ENCODE measurements around the gene PROSER1. TPM values are rescaled to one million over a fixed set of nuclear protein-coding genes. Genes with fewer than 3 reads are reported as not detected.
"Not testable (repeated sequence)": the region's sequence is repeated elsewhere in the genome, so short reads cannot be mapped to it uniquely, and the experiment has no call there.

PROSER1 gene
- total RNA-seq: 10 to 100 TPM; 32.0 to 33.0 TPM
- polyA plus RNA-seq (ENCODE audit: insufficient read depth, low read depth, low replicate concordance): 37.0 TPM
- long read RNA-seq, donor 1, full-length matches to known transcripts: 3 of 23 reads
- long read RNA-seq, donor 1, partial matches to known transcripts: 20 of 23 reads
- long read RNA-seq, donor 1, other reads (novel, unspliced or antisense): 0 of 23 reads
- long read RNA-seq, donor 2, partial matches to known transcripts: 0 of 2 reads
- long read RNA-seq, donor 2, other reads (novel, unspliced or antisense): 0 of 2 reads

DNA sequence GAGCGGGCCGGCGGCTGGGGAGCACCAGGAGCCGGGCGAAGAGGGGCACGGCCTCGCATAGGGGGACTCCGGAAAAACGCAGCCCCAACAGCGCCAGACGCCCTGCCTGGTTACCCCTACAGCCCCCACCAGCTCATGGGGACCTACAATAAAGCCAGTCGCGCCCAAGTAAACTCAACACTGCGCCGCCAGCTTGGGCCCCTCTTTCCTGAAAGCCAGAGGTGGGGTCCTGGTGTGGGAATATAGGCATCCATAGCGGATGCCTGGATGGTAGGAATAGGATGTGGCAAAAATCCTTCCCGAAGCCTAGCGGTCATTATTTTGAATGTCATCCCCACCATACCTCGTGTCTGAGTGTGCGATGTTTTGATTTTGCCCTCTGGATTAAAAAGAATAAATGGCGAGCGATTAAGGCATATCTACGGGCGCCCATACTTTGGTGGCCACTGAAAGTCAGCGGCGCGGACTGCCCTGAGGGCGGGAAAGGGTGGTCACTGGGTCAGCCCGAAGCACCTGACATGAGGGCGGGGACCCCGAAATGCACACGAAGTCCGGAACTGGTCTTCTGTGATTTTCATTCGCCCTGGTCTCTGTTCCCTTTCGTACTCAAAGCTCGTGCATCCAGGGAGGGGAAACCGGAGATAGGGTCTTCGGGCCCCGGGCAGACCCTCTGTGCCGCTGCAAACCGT, at the start of gene PROSER1, which contains the start of gene NHLRC3:
PROSER1 (minus strand) TSS at position 210 of the 689 bp plus-strand sequence. CDS start 847 bp downstream, outside the sequence.
NHLRC3 (plus strand) TSS at position 577 of the 689 bp plus-strand sequence. CDS start 184 bp downstream, outside the sequence.
- H3K4me3 ChIP-seq: peak within 1 kb of the TSS; percentile 68 to 79
- intact Hi-C loops (cut with DNase I; ENCODE audit: low total_unique reads): no loop called here
- no peaks in the 10 kb centered on the region for H3K9me3 ChIP-seq
- H3K27ac ChIP-seq: peak within 1 kb of the TSS; percentile 57 to 87
- peaks cover 22% of the 10 kb centered on the region for H3K4me1 ChIP-seq
- TF ChIP-seq CTCF (IDR thresholded peaks at IDR 0.05) (peak in 2 of 3 experiments; percentile 35 to 40), POLR2A (IDR thresholded peaks at IDR 0.05) (no peak)
- no peaks in the 10 kb centered on the region for H3K36me3 ChIP-seq (ENCODE audit: low read depth, missing control alignments)
- 0 to 1% methylated on average over 19 to 33 of the region's 41 CpGs for WGBS, 2 donors
- peak; percentile 98 for DNase-seq
- H3K27me3 ChIP-seq: no peaks in the 10 kb centered on the region

- H3K4me3 ChIP-seq; H3K36me3 ChIP-seq (ENCODE audit: low read depth, missing control alignments); intact Hi-C loops (cut with DNase I; ENCODE audit: low total_unique reads); H3K4me1 ChIP-seq; H3K27ac ChIP-seq; DNase-seq; H3K27me3 ChIP-seq; H3K9me3 ChIP-seq: not testable (repeated sequence)
- 67 to 88% methylated on average over 1 of the region's 1 CpG for WGBS, 2 donors
These were observed 48.5 kb upstream of the PROSER1 start for GRCh38 chr13:39086251-39086945.

DNA sequence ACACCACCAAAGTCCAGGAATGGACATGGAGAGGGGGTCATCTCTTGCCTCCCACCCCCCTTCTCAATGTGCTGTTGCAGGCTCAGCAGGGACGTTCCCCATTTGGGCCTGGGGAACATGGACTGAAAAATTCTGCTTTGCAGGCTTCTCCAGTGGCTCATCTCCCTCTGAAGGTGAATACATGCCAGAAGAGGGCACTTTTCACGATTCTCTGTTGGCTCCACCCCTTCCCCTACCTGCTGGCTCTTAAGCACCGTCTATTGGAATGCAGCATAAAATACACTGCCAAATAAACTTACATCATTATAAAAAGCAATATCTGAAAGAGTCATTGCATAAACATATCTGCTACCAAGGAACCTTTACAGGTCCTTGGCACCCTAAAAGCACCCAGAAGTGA, 36.1 kb upstream of the PROSER1 start:
- TF ChIP-seq CTCF (IDR thresholded peaks at IDR 0.05) (no peak), POLR2A (IDR thresholded peaks at IDR 0.05) (no peak)
- no peak for DNase-seq
- no peak overlapping the region for H3K4me3 ChIP-seq
- H3K36me3 ChIP-seq (ENCODE audit: low read depth, missing control alignments): no peaks in the 10 kb centered on the region
- no peaks in the 10 kb centered on the region for H3K9me3 ChIP-seq
- H3K4me1 ChIP-seq: no peaks in the 10 kb centered on the region
- H3K27me3 ChIP-seq: no peaks in the 10 kb centered on the region
- WGBS, 2 donors: 46 to 65% methylated on average over 3 of the region's 3 CpGs
- H3K27ac ChIP-seq: no peak overlapping the region
- intact Hi-C loops (cut with DNase I; ENCODE audit: low total_unique reads): no loop called here

- Histone ChIP-seq H3K4me3 (no peak overlapping the region), H3K9me3 (no peaks in the 10 kb centered on the region), H3K36me3 (ENCODE audit: low read depth, missing control alignments) (no peaks in the 10 kb centered on the region), H3K27ac (no peak overlapping the region), H3K27me3 (no peaks in the 10 kb centered on the region), H3K4me1 (no peaks in the 10 kb centered on the region)
- intact Hi-C loops (cut with DNase I; ENCODE audit: low total_unique reads): no loop called here
- 86% methylated on average over 1 to 2 of the region's 2 CpGs for WGBS, 2 donors
- TF ChIP-seq POLR2A (IDR thresholded peaks at IDR 0.05) (no peak), CTCF (IDR thresholded peaks at IDR 0.05) (no peak)
- no peak for DNase-seq
These were observed 35.0 kb upstream of the PROSER1 start for GRCh38 chr13:39072842-39073241.

DNA sequence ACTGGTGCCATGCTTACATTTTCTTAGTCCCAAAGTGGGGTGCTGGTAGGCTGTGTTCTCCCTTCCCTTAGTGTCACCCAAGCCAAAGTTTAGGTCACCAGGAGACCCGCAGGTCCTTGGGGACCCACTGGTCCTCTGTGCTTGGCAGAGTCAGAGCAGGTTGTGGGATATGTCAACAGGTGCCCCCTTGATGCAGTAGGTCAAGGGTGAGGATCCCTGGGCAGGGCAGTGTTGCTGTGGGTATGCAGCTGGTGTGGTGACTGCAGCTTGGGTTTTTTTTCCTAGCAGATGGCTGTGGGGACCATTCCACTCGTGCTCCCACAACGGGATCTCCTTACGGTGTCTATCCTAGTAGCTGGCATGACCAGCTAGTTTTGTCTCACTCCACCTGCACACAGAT, 24.1 kb upstream of the PROSER1 start:
- H3K27me3 ChIP-seq: no peaks in the 10 kb centered on the region
- DNase-seq: no peak
- TF ChIP-seq POLR2A (IDR thresholded peaks at IDR 0.05): no peak
- no peak for TF ChIP-seq CTCF (IDR thresholded peaks at IDR 0.05)
- no peaks in the 10 kb centered on the region for H3K4me1 ChIP-seq
- WGBS, 2 donors: 96 to 98% methylated on average over 4 of the region's 4 CpGs
- no peaks in the 10 kb centered on the region for H3K36me3 ChIP-seq (ENCODE audit: low read depth, missing control alignments)
- intact Hi-C loops (cut with DNase I; ENCODE audit: low total_unique reads): no loop called here
- H3K27ac ChIP-seq: no peak overlapping the region
- H3K4me3 ChIP-seq: no peak overlapping the region
- H3K9me3 ChIP-seq: no peaks in the 10 kb centered on the region

All from testis (tissue), 5 donors.